IMR-90 (cell line): ENCODE data around the gene SLC66A2. TPM values are rescaled to one million over a fixed set of nuclear protein-coding genes. Genes with fewer than 3 reads are reported as not detected.

Source experiments
- ATAC-seq: fragments of 200-7000 bp; cut with Tn5 transposase; 2 replicates; pipeline ENCODE4 v1.9.1; 2020; ENCODE audit warnings: low read depth, mild to moderate bottlenecking, moderate library complexity
- BruUV-seq: library from RNA; stranded (reverse); fragments of 400-500 nt; replicated peaks from 2 replicates; lab custom pipeline; 2021; lab: Mats Ljungman, UMichigan
- CTCF ChIA-PET: fragments of 300-600 bp; formaldehyde crosslinking; extraction: SDS; loops from one replicate; lab custom pipeline; 2021; ENCODE audit warnings: antibody characterized with exemption; lab: Yijun Ruan, JAX
- POLR2A ChIA-PET: fragments of 300-600 bp; sonication (Branson Sonifier 250); formaldehyde crosslinking; loops from one replicate; lab custom pipeline; 2022; ENCODE audit warnings: antibody characterized with exemption; ENCODE audit not compliant: unreplicated experiment; lab: Charles Lee
- DNase-seq: peaks from one replicate; pipeline ENCODE4 v3.0.0; 2013
- H2AFZ ChIP-seq: replicated peaks from 2 replicates; pipeline ENCODE3; 2013; ENCODE audit warnings: low read length, mild to moderate bottlenecking; ENCODE audit not compliant: poor library complexity
- H2AK5ac ChIP-seq: 2 replicates; pipeline ENCODE4 v1.6.1; 2013; ENCODE audit warnings: low read depth, low read length, inconsistent platforms
- H2AK9ac ChIP-seq: replicated peaks from 2 replicates; pipeline ENCODE3; 2013; ENCODE audit warnings: mild to moderate bottlenecking, low read depth, low read length, moderate library complexity; ENCODE audit not compliant: poor library complexity
- H2BK120ac ChIP-seq: 2 replicates; pipeline ENCODE4 v1.6.1; 2013; ENCODE audit warnings: low read depth, low read length, inconsistent platforms
- H2BK15ac ChIP-seq: 3 replicates; pipeline ENCODE4 v1.6.1; 2013; ENCODE audit warnings: low read depth, low read length, inconsistent platforms
- H2BK20ac ChIP-seq: 2 replicates; pipeline ENCODE4 v1.6.1; 2013; ENCODE audit warnings: low read depth, mild to moderate bottlenecking, inconsistent platforms, low read length, moderate library complexity
- H2BK5ac ChIP-seq: 2 replicates; pipeline ENCODE4 v1.6.1; 2013; ENCODE audit warnings: mild to moderate bottlenecking, low read depth, low read length, inconsistent platforms; ENCODE audit not compliant: poor library complexity, severe bottlenecking
- H3K14ac ChIP-seq: replicated peaks from 2 replicates; pipeline ENCODE4 v1.6.1; 2013; ENCODE audit warnings: low read depth, low read length, inconsistent platforms
- H3K18ac ChIP-seq: 2 replicates; pipeline ENCODE4 v1.6.1; 2013; ENCODE audit warnings: low read depth, low read length, control low read depth
- H3K23ac ChIP-seq: 2 replicates; pipeline ENCODE4 v1.6.1; 2013; ENCODE audit warnings: low read depth, low read length, inconsistent platforms
- H3K27ac ChIP-seq: 2 replicates; pipeline ENCODE4 v1.5.1; 2013; ENCODE audit warnings: mild to moderate bottlenecking, control low read depth, low read length; ENCODE audit not compliant: insufficient read depth
- H3K27me3 ChIP-seq: 2 replicates; pipeline ENCODE4 v1.6.1; 2013; ENCODE audit warnings: low read length; ENCODE audit not compliant: control insufficient read depth, insufficient read depth
- H3K36me3 ChIP-seq: 2 replicates; pipeline ENCODE4 v1.6.1; 2013; ENCODE audit warnings: low read length, mixed read lengths; ENCODE audit not compliant: control insufficient read depth, insufficient read depth
- H3K4ac ChIP-seq: 2 replicates; pipeline ENCODE4 v1.6.1; 2013; ENCODE audit warnings: low read depth, low read length, inconsistent platforms
- H3K4me1 ChIP-seq: 2 replicates; pipeline ENCODE4 v1.6.1; 2013; ENCODE audit warnings: low read length, mixed read lengths; ENCODE audit not compliant: control insufficient read depth, insufficient read depth
- H3K4me2 ChIP-seq: 2 replicates; pipeline ENCODE4 v1.6.1; 2013; ENCODE audit warnings: low read depth, mild to moderate bottlenecking, control low read depth, low read length, moderate library complexity
- H3K4me3 ChIP-seq: 2 replicates; pipeline ENCODE4 v1.5.1; 2013; ENCODE audit warnings: low read depth, mild to moderate bottlenecking, control low read depth, low read length, moderate library complexity; ENCODE audit not compliant: insufficient read depth
- H3K56ac ChIP-seq: 2 replicates; pipeline ENCODE4 v1.6.1; 2013; ENCODE audit warnings: low read length, inconsistent platforms; ENCODE audit not compliant: insufficient read depth; ENCODE audit errors: extremely low read depth
- H3K79me1 ChIP-seq, 2 experiments: 2 replicates each; pipeline ENCODE4 v1.6.1; 2013; ENCODE audit warnings: low read length in 2 of 2, inconsistent platforms in 1 of 2, low read depth in 1 of 2
- H3K9ac ChIP-seq: 2 replicates; pipeline ENCODE4 v1.6.1; 2013; ENCODE audit warnings: low read depth, low read length, control low read depth
- H3K9me1 ChIP-seq: 2 replicates; pipeline ENCODE4 v1.6.1; 2013; ENCODE audit warnings: low read length, inconsistent platforms; ENCODE audit not compliant: insufficient read depth
- H3K9me3 ChIP-seq: 2 replicates; pipeline ENCODE4 v1.6.1; 2013; ENCODE audit warnings: low read length; ENCODE audit not compliant: control insufficient read depth, insufficient read depth
- H4K20me1 ChIP-seq: 2 replicates; pipeline ENCODE4 v1.6.1; 2013; ENCODE audit warnings: low read length, inconsistent platforms; ENCODE audit not compliant: insufficient read depth
- H4K5ac ChIP-seq: 2 replicates; pipeline ENCODE4 v1.6.1; 2013; ENCODE audit warnings: mild to moderate bottlenecking, low read depth, low read length, control low read depth
- H4K8ac ChIP-seq, 2 experiments: 2 replicates each; pipeline ENCODE4 v1.6.1; 2013; ENCODE audit warnings: low read depth in 2 of 2, low read length in 2 of 2, control low read depth in 1 of 2, inconsistent platforms in 1 of 2
- H4K91ac ChIP-seq: 2 replicates; pipeline ENCODE4 v1.6.1; 2013; ENCODE audit warnings: low read depth, low read length, inconsistent platforms; ENCODE audit not compliant: insufficient read depth
- BHLHE40 ChIP-seq: fragments of 150-350 bp; IDR thresholded peaks from 2 replicates; pipeline ENCODE4 v1.6.1; 2016; ENCODE audit warnings: mild to moderate bottlenecking, low read depth, low read length
- CEBPB ChIP-seq: IDR thresholded peaks from 2 replicates; pipeline ENCODE4 v1.6.1; 2012; ENCODE audit warnings: low read depth, low read length, improper control_type of control experiment
- CHD1 ChIP-seq: IDR thresholded peaks from 2 replicates; pipeline ENCODE4 v1.6.1; 2012; ENCODE audit warnings: low read depth, low read length, improper control_type of control experiment
- CTCF ChIP-seq: conservative IDR thresholded peaks from 2 replicates; pipeline ENCODE4 v1.5.1; 2012; ENCODE audit warnings: mild to moderate bottlenecking, low read depth, low read length, improper control_type of control experiment
- ELK1 ChIP-seq: fragments of 150-350 bp; IDR thresholded peaks from 2 replicates; pipeline ENCODE4 v1.6.1; 2016; ENCODE audit warnings: low read depth, mild to moderate bottlenecking, low read length, moderate library complexity, borderline replicate concordance
- FOS ChIP-seq: fragments of 150-350 bp; IDR thresholded peaks from 2 replicates; pipeline ENCODE4 v1.6.1; 2016; ENCODE audit warnings: low read depth, low read length
- MAFK ChIP-seq: IDR thresholded peaks from 2 replicates; pipeline ENCODE4 v1.6.1; 2012; ENCODE audit warnings: low read depth, low read length, improper control_type of control experiment
- MAZ ChIP-seq: IDR thresholded peaks from 2 replicates; pipeline ENCODE4 v1.6.1; 2012; ENCODE audit warnings: low read depth, mild to moderate bottlenecking, low read length, improper control_type of control experiment, moderate library complexity, borderline replicate concordance
- MXI1 ChIP-seq: IDR thresholded peaks from 2 replicates; pipeline ENCODE4 v1.6.1; 2012; ENCODE audit warnings: low read depth, mild to moderate bottlenecking, low read length, moderate library complexity, borderline replicate concordance
- NFE2L2 ChIP-seq: fragments of 150-350 bp; IDR thresholded peaks from 2 replicates; pipeline ENCODE4 v1.6.1; 2016; ENCODE audit warnings: low read depth, mild to moderate bottlenecking, low read length
- POLR2A ChIP-seq: IDR thresholded peaks from 2 replicates; pipeline ENCODE4 v1.6.1; 2012; ENCODE audit warnings: mild to moderate bottlenecking, low read depth, low read length
- RAD21 ChIP-seq: IDR thresholded peaks from 2 replicates; pipeline ENCODE4 v1.6.1; 2012; ENCODE audit warnings: low read length, improper control_type of control experiment
- RCOR1 ChIP-seq: IDR thresholded peaks from 2 replicates; pipeline ENCODE4 v1.6.1; 2012; ENCODE audit warnings: mild to moderate bottlenecking, low read length, improper control_type of control experiment; ENCODE audit not compliant: insufficient replicate concordance
- RFX5 ChIP-seq: IDR thresholded peaks from 2 replicates; pipeline ENCODE4 v1.8.0; 2012; ENCODE audit warnings: low read depth, mild to moderate bottlenecking, low read length, moderate library complexity
- SMC3 ChIP-seq: fragments of 150-350 bp; IDR thresholded peaks from 2 replicates; pipeline ENCODE4 v1.6.1; 2016; ENCODE audit warnings: low read depth, mild to moderate bottlenecking, antibody characterized with exemption, low read length, moderate library complexity
- USF2 ChIP-seq: fragments of 150-350 bp; IDR thresholded peaks from 2 replicates; pipeline ENCODE4 v1.6.1; 2017; ENCODE audit warnings: mild to moderate bottlenecking, antibody characterized with exemption, low read length, low read depth
- WGBS, 2 experiments: methylation state at CpG; one replicate each; pipeline versions ENCODE4 v1.1.5 to v1.1.7; 2013; ENCODE audit warnings: missing lambda C conversion rate in 2 of 2; ENCODE audit not compliant: insufficient read length in 1 of 2; ENCODE audit errors: extremely low coverage in 2 of 2; 5-methylcytosine and 5-hydroxymethylcytosine counted together
- dilution Hi-C: fragments of 300-500 bp; cut with HindIII; formaldehyde crosslinking; loops from one replicate; pipeline ENCODE4 v1.14.3; 2018; ENCODE audit warnings: low sequenced_read_pairs; ENCODE audit not compliant: unreplicated experiment
- in situ Hi-C: fragments of 300-500 bp; cut with MboI; formaldehyde crosslinking; loops from 3 replicates; pipeline ENCODE4 v1.14.3; 2019; ENCODE audit warnings: low sequenced_read_pairs, inconsistent platforms, mixed read lengths
- intact Hi-C: fragments of 100-400 bp; cut with micrococcal nuclease; formaldehyde crosslinking; loops from 2 replicates; pipeline ENCODE4 v1.10.0; 2022
- polyA plus RNA-seq, 3 experiments: library from polyadenylated mRNA; depleted of rRNA; stranded (reverse); fragments of >200 nt; gene quantifications; 2 replicates each; pipeline ENCODE4 v1.2.3, GENCODE V29; 2012; ENCODE audit warnings: low replicate concordance in 1 of 3
- total RNA-seq: library from RNA; depleted of rRNA; stranded (reverse); fragments of >200 nt; gene quantifications from 2 replicates; pipeline ENCODE4 v1.2.3, GENCODE V29; 2012

SLC66A2 gene
- total and polyA plus RNA-seq, 2 of the 4 experiments (the other 2 are of a cell fraction), result 17.6 to 23.5 TPM

- Histone ChIP-seq H3K4me3 (no peak overlapping the region), H3K4ac (no peak overlapping the region), H3K14ac (no peak overlapping the region), H3K36me3 (peaks cover 25% of the 10 kb centered on the region), H2BK15ac (no peak overlapping the region), H3K4me1 (peaks cover 14% of the 10 kb centered on the region), H4K20me1 (peaks cover 66% of the 10 kb centered on the region), H3K23ac (no peak overlapping the region), H2BK120ac (no peak overlapping the region), H3K4me2 (no peak overlapping the region; the same call in 1 of the 2 replicates), H2BK5ac (no peak overlapping the region), H2AFZ (no peak overlapping the region), H2AK9ac (no peak overlapping the region), H2BK20ac (no peak overlapping the region), H3K27ac (no peak overlapping the region), H4K91ac (no peak overlapping the region), H3K9me1 (peaks cover 21% of the 10 kb centered on the region), H3K27me3 (no peaks in the 10 kb centered on the region), H3K79me1 (peaks cover 15 to 79% of the 10 kb centered on the region in 2 experiments), H3K9me3 (no peaks in the 10 kb centered on the region), H3K56ac (no peak overlapping the region), H4K5ac (no peak overlapping the region), H4K8ac (no peak overlapping the region), H2AK5ac (no peak overlapping the region), H3K18ac (no peak overlapping the region), H3K9ac (no peak overlapping the region)
- TF ChIP-seq SMC3 (no peak), RAD21 (no peak), CEBPB (no peak), FOS (no peak), POLR2A (no peak), MAFK (no peak), RCOR1 (no peak), MXI1 (no peak), RFX5 (no peak), USF2 (no peak), BHLHE40 (no peak), NFE2L2 (no peak), MAZ (no peak), CHD1 (no peak), ELK1 (no peak), CTCF (no peak)
- in situ Hi-C loops, result no loop called here
- ATAC-seq (no peak), DNase-seq (no peak)
- intact Hi-C loops, result no loop called here
- dilution Hi-C loops, result no loop called here
- WGBS, 2 experiments, result 93% methylated on average over 3 of the region's 15 CpGs; no CpG with 5 or more reads in 1 of the 2 experiments
- CTCF ChIA-PET, result no interaction called here
- no TSS peak for BruUV-seq
- POLR2A ChIA-PET, result no interaction called here
These were observed 3.4 kb downstream of the SLC66A2 start for GRCh38 chr18:79947881-79948610.
